ENCODE data around the gene HIVEP3.

The HIVEP3 gene

DNA sequence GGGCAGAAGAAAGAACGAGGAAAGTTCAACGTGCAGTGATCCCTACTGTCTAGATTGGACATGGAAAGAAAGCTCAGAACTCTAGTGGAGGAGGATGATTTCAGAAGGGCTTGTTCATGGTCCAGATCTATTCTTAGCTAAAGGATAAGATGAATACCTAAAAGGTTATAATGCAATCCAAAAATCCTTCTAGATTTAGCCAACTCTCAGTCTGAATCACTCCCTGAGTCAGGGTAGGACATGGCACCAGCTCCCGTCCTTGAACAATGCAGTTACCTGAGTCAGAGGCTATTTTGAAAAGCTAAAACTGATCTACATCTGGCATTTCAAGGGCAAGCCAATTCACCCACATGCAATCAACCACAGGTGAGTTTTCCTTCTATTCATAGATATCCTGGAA, 38.8 kb upstream of the HIVEP3 start:
- H3K4me1 ChIP-seq (ENCODE audit: low read depth, poor library complexity, severe bottlenecking): peaks cover 40% of the 10 kb centered on the region
- no peak overlapping the region for H2AFZ ChIP-seq (ENCODE audit: low read depth)
- no peaks in the 10 kb centered on the region for H4K20me1 ChIP-seq (ENCODE audit: insufficient read depth)
- H3K4me2 ChIP-seq: no peak overlapping the region
- H3K79me2 ChIP-seq (ENCODE audit: insufficient read depth, low read depth): no peaks in the 10 kb centered on the region
- H3K27ac ChIP-seq: no peak overlapping the region
- no peaks in the 10 kb centered on the region for H3K36me3 ChIP-seq (ENCODE audit: insufficient read depth)
- no peaks in the 10 kb centered on the region for H3K27me3 ChIP-seq (ENCODE audit: insufficient read depth, low read depth)
- no peak overlapping the region for H3K4me3 ChIP-seq (IDR thresholded peaks at IDR 0.05; ENCODE audit: insufficient read depth, low read depth, low read length)
- H3K9ac ChIP-seq: no peak overlapping the region
- TF ChIP-seq, protein P1, sequence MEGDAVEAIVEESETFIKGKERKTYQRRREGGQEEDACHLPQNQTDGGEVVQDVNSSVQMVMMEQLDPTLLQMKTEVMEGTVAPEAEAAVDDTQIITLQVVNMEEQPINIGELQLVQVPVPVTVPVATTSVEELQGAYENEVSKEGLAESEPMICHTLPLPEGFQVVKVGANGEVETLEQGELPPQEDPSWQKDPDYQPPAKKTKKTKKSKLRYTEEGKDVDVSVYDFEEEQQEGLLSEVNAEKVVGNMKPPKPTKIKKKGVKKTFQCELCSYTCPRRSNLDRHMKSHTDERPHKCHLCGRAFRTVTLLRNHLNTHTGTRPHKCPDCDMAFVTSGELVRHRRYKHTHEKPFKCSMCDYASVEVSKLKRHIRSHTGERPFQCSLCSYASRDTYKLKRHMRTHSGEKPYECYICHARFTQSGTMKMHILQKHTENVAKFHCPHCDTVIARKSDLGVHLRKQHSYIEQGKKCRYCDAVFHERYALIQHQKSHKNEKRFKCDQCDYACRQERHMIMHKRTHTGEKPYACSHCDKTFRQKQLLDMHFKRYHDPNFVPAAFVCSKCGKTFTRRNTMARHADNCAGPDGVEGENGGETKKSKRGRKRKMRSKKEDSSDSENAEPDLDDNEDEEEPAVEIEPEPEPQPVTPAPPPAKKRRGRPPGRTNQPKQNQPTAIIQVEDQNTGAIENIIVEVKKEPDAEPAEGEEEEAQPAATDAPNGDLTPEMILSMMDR (conservative IDR thresholded peaks at IDR 0.05; ENCODE audit: low read depth, low read length): no peak

DNA sequence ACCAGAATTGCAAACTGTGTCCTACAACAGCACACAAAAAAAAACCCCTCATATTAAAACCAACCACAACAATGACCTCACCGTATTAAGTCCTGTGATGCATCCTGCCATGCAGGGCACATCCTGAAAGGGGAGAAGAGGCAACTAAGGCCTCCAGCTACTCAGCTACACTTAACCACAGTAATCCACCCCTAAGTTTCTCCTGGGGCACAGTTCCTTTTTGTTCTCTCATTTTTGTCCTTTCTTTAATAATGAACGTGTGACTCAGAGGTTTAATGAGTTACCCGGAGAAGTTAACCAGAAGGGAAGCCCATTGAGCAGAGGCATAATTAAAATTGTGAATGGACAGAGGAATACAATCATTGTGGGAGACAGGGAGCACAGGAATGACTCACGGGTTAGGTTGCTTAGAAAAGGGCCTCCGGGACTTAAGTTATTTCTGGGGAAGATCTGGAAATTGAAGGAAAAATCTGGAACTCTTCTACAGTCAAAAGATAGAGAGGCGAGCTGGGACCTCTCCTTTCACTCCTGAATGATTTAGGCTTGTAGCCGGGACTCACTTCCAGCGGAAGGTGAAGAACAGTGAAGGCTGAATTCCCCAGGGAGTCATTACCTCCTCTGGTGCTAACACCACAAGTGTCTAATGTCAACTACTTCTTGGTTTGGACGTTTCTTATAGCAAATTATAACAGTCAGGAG, 36.9 kb upstream of the HIVEP3 start:
- H3K27ac ChIP-seq: no peak overlapping the region; the same call in 1 of the 2 replicates
- no peak overlapping the region for H2AFZ ChIP-seq (ENCODE audit: low read depth)
- H4K20me1 ChIP-seq (ENCODE audit: insufficient read depth): no peaks in the 10 kb centered on the region
- peak overlapping the region; percentile 79 for H3K4me2 ChIP-seq
- H3K4me3 ChIP-seq (IDR thresholded peaks at IDR 0.05; ENCODE audit: insufficient read depth, low read depth, low read length): no peak overlapping the region
- peaks cover 56% of the 10 kb centered on the region for H3K4me1 ChIP-seq (ENCODE audit: low read depth, poor library complexity, severe bottlenecking)
- no peak overlapping the region for H3K9ac ChIP-seq
- TF ChIP-seq, protein P1 (conservative IDR thresholded peaks at IDR 0.05; ENCODE audit: low read depth, low read length): no peak
- H3K79me2 ChIP-seq (ENCODE audit: insufficient read depth, low read depth): no peaks in the 10 kb centered on the region
- H3K27me3 ChIP-seq (ENCODE audit: insufficient read depth, low read depth): no peaks in the 10 kb centered on the region
- H3K36me3 ChIP-seq (ENCODE audit: insufficient read depth): no peaks in the 10 kb centered on the region

DNA sequence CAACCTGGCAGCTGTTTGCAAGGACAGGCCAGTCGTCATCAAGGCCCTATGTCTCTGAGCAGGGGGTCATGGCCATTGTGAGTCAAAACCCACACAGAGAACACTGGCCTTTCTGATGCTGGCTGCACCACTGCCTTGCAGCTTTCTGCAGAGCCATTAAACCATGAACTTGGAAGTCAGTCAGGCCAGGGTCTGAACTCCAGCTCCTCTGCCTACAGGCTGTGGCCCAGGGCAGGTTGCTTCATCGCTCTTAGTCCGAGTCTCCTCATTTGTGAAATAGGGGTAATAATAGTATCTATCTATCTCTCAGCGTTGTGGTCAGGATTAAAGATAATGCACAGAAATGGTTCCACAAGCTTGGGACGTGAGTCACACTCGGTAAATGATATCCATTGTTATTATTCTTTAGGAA, 35.8 kb upstream of the HIVEP3 start:
- H3K27me3 ChIP-seq (ENCODE audit: insufficient read depth, low read depth): no peaks in the 10 kb centered on the region
- H3K79me2 ChIP-seq (ENCODE audit: insufficient read depth, low read depth): no peaks in the 10 kb centered on the region
- H3K4me1 ChIP-seq (ENCODE audit: low read depth, poor library complexity, severe bottlenecking): peaks cover 67% of the 10 kb centered on the region
- no peak overlapping the region for H3K9ac ChIP-seq
- H3K27ac ChIP-seq: no peak overlapping the region
- TF ChIP-seq, protein P1 (conservative IDR thresholded peaks at IDR 0.05; ENCODE audit: low read depth, low read length): no peak
- no peak overlapping the region for H2AFZ ChIP-seq (ENCODE audit: low read depth)
- no peaks in the 10 kb centered on the region for H3K36me3 ChIP-seq (ENCODE audit: insufficient read depth)
- no peak overlapping the region for H3K4me3 ChIP-seq (IDR thresholded peaks at IDR 0.05; ENCODE audit: insufficient read depth, low read depth, low read length)
- H4K20me1 ChIP-seq (ENCODE audit: insufficient read depth): no peaks in the 10 kb centered on the region
- H3K4me2 ChIP-seq: 0 out of 2 replicates have a peak overlapping the region, but pooled peaks have one; percentile 0

DNA sequence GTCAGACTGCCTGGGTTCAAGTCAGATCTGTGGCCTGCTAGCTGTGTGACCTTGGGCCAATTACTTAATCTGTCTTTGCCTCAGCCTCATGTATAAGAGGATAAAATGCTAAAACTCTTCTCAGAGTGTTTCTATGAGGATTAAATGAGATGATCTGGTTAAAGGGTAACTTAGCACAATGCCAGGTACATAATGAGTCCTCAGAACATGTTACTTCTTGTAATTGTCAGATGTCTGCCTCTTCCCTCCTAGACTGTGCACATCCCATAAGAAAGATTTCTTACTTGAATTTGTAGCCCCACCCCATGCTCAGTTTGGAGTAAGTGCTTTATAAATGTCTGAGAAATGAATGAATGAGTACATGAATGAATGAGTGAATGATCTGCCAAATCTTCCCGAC, 34.6 kb upstream of the HIVEP3 start:
- Histone ChIP-seq H3K4me2 (no peak overlapping the region), H2AFZ (ENCODE audit: low read depth) (no peak overlapping the region), H3K9ac (no peak overlapping the region), H3K79me2 (ENCODE audit: insufficient read depth, low read depth) (no peaks in the 10 kb centered on the region), H3K4me1 (ENCODE audit: low read depth, poor library complexity, severe bottlenecking) (peaks cover 68% of the 10 kb centered on the region), H4K20me1 (ENCODE audit: insufficient read depth) (no peaks in the 10 kb centered on the region), H3K27ac (no peak overlapping the region), H3K36me3 (ENCODE audit: insufficient read depth) (no peaks in the 10 kb centered on the region), H3K27me3 (ENCODE audit: insufficient read depth, low read depth) (no peaks in the 10 kb centered on the region), H3K4me3 (IDR thresholded peaks at IDR 0.05; ENCODE audit: insufficient read depth, low read depth, low read length) (no peak overlapping the region)
- TF ChIP-seq, protein P1 (conservative IDR thresholded peaks at IDR 0.05; ENCODE audit: low read depth, low read length): no peak

Measured in KMS-11 (cell line).